GM21723 (cell line): Measurements from ENCODE around the gene SLC12A4.

ENCODE experiments used
- ATAC-seq: cut with Tn5 transposase; IDR thresholded peaks from one replicate; pipeline ENCODE4 v1.9.1; 2021; ENCODE audit warnings: mild to moderate bottlenecking, moderate library complexity; ENCODE audit not compliant: unreplicated experiment

SLC12A4 gene

DNA sequence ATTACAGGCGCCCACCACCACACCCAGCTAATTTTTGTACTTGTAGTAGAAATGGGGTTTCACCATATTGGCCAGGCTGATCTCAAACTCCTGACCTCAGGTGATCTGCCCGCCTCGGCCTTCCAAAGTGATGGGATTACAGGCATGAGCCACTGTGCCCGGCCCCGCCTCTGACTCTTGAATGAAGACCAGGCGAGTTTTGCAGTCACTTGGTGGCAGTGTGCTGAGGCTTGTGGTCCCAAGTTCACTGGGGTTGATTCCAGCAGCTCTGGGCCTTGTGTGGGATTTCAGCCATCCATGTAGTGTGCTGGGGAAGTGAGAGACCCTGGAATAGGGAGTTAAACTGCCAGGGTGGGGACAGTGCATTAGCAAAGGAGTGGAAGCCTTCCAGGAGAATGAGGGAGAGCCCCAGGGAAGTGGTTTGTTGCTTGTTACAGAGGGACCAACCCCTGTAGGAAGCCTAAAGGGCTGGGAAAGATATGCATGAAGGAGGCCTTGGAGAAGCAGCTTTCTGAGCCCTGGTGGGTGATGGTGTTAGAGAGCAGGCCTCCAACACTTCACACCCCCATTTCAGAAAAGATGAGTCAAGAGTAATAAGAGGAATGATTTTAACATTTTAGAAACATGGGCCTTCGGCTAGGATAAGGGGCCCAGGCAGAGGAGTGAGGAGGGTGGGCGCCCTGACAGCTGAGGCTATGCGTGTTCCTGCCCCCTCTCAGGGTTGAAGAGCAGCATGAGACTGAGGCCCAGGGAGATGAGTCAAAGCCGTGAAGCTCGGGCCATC, 60.8 kb downstream of the SLC12A4 start:
- ATAC-seq = no peak

DNA sequence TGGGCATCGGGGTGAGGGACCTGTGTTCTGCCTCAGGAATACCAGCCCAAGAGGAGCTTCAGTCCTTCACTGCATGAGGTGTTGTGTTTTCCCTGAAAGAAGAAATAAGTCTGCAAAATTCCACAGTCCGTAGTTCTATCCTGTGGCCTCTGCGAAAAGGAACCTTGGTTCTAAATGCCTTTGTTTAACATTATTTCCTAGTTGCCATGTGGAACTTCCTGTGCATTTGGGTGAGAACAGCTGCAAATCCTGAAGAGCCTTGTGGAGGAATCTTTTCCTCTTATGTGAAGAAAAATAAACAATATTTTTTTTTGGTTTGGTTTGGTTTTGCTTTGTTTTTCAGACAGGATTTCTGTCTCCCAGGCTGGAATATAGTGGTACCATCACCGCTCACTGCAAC, 65.6 kb downstream of the SLC12A4 start:
- ATAC-seq = no peak

DNA sequence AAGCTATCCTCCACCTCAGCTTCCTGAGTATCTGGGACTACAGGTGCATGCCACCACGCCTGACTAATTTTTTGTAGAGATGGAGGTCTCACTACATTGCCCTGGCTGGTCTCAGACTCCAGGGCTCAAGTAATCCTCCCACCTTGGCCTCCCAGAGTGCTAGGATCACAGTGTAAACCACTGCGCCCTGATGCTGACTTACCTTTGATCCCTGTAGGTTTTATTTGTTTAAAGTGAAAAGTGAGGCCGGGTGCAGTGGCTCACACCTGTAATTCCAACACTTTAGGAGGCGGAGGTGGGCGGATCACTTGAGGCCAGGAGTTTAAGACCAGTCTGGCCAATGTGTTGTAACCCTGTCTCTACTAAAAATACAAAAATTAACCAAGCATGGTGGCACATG, 66.7 kb downstream of the SLC12A4 start:
- no peak for ATAC-seq

DNA sequence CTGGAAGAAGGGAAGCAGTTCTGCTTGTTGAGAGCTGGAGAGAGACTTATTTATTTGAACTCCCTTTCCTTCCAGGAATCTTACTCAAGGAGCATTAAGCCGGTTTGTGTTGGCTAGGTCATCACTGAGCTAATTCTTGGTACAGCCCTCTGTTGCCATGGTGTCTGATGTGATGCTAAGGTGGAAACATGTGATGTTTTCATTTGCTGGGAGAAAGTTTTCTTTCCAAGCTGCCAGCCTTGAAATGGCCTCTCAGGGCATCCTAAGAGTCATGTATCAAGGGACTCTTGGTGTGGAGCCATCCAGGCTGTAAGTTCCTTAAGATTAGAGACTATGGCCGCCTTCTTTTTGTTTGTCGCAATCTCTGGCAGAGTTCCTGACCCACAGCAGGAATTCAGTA, 71.2 kb downstream of the SLC12A4 start:
- no peak for ATAC-seq

DNA sequence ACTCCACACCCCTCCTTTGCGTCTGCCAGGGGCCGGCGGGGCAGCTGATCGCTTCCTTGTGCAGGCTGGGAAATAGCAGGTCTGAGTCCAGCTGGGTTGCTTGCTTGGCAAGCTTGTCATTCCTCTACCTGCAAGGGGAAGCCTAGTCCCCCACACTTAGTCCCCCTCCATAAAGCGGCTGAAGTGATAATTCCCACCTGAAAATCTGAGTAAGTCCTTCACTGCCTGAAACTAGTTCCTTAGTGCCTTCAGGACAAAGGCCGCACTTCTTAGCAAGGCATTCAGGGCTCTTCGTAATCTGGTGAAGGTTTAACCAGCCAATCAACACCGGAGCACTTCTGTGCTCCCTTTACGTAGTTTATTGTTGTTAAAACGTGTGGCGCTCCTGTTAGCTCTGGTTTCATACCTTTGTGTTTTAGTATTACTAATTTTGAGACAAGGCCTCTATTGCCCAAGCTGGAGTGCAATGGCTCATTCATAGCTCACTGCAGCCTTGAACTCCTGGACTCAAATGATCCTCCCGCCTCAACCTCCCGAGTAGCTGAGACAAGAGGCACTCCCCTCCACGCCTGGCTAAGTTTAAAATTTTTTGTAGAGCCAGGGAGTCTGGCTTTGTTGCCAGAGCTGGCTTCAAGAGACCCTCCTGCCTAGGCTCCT, 74.6 kb downstream of the SLC12A4 start:
- ATAC-seq = peak; percentile 7
